NCI-H1092 (cell line): ENCODE measurements around the gene OR10A4.
"Not testable (repeated sequence)": the region's sequence is repeated elsewhere in the genome, so short reads cannot be mapped to it uniquely, and the experiment has no call there.

Experiments used
- DNase-seq: peaks from one replicate; lab custom pipeline; 2025; lab: John Stamatoyannopoulos, UW

Gene OR10A4

GRCh38 chr11:6898911-6899310 is 22.5 kb downstream of the OR10A4 start:
- DNase-seq = no peak

GRCh38 chr11:6900327-6900999 is 24.0 kb downstream of the OR10A4 start:
- DNase-seq = no peak

GRCh38 chr11:6904804-6905203 is 28.4 kb downstream of the OR10A4 start:
- not testable (repeated sequence) for DNase-seq

- no peak for DNase-seq
These were observed 35.0 kb downstream of the OR10A4 start for GRCh38 chr11:6911378-6911777.

GRCh38 chr11:6911948-6912347 is 35.5 kb downstream of the OR10A4 start:
- no peak for DNase-seq

GRCh38 chr11:6919698-6920097 is 43.3 kb downstream of the OR10A4 start:
- no peak for DNase-seq

- DNase-seq = no peak
These were observed 44.3 kb downstream of the OR10A4 start, which contains the start of gene OR2D3 for GRCh38 chr11:6920702-6921101. TSS of gene OR2D3 (plus strand) at chr11:6921002. CDS start at chr11:6921002, 0 bp downstream.

GRCh38 chr11:6925007-6925577 is 48.7 kb downstream of the OR10A4 start:
- DNase-seq = no peak

GRCh38 chr11:6925636-6926207 is 49.3 kb downstream of the OR10A4 start:
- no peak for DNase-seq

- DNase-seq = no peak
These were observed 50.0 kb downstream of the OR10A4 start, which contains the start of gene ZNF215 for GRCh38 chr11:6926208-6927029. TSS of gene ZNF215 (plus strand) at chr11:6926426. CDS start at chr11:6932273, 5,847 bp downstream.

- no peak for DNase-seq
These were observed 50.7 kb downstream of the OR10A4 start for GRCh38 chr11:6927030-6927617.
